Memory B cell (primary cell): ENCODE data around the gene MSANTD1.
"Not testable (repeated sequence)": the region's sequence is repeated elsewhere in the genome, so short reads cannot be mapped to it uniquely, and the experiment has no call there.

Source experiments
- ATAC-seq: fragments of 150-1000 bp; cut with Tn5 transposase; 2 replicates; pipeline ENCODE4 v1.10.0; 2021; ENCODE audit warnings: low read depth, mild to moderate bottlenecking, moderate library complexity
- DNase-seq, 2 donors: peaks; one replicate each; pipeline ENCODE4 v3.0.0; 2022; ENCODE audit warnings: low spot score in 2 of 2
- H3K27ac Mint-ChIP-seq: one replicate; pipeline ENCODE4 v1.8.0; 2022; ENCODE audit warnings: mild to moderate bottlenecking, moderate library complexity, mixed read lengths
- H3K27me3 Mint-ChIP-seq: one replicate; pipeline ENCODE4 v1.8.0; 2022; ENCODE audit warnings: mixed read lengths
- H3K36me3 Mint-ChIP-seq: one replicate; pipeline ENCODE4 v1.8.0; 2022; ENCODE audit warnings: mild to moderate bottlenecking, mixed read lengths
- H3K4me1 Mint-ChIP-seq: one replicate; pipeline ENCODE4 v1.8.0; 2022; ENCODE audit warnings: mixed read lengths
- H3K4me3 Mint-ChIP-seq: one replicate; pipeline ENCODE4 v1.8.0; 2022; ENCODE audit warnings: mild to moderate bottlenecking, moderate library complexity, mixed read lengths
- H3K9me3 Mint-ChIP-seq: one replicate; pipeline ENCODE4 v1.8.0; 2022; ENCODE audit warnings: mixed read lengths

Gene MSANTD1

DNA sequence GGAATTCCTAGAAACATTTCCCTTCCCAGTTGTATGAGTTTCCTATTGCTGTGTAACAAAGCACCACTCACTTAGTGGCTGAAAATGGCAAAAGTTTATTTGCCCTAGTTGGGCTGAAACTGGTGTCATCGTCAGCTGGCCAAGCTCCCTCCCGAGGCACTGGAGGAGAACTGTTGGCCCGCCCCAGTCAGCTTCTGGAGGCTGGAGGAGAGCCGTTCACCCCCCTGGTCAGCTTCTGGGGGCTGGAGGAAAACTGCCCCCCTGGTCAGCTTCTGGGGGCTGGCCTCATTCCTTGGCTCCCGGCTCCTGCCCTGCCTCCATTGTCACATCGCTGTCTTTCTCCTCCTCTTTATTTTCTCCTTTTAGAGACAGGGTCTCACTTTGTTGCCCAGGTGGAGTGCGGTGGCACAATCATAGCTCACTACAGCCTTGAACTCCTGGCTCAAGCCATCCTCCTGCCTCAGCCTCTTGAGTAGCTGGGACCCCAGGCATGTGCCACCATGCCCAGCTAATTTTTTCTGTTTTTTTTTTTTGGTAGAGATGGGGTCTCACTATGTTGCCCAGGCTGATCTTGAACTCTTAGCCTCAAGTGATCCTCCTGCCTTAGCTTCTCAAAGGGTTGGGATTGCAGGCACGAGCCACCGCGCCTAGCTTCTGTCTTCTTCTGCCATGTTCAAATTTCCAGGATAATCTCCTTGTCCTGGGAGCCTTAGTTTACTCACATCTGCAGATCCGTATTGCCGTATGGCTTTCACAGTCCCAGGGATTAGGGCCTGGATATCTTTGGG lies 47.1 kb downstream of the MSANTD1 start:
- Mint-ChIP-seq H3K27ac (no peak overlapping the region), H3K9me3 (peaks cover 3% of the 10 kb centered on the region)

DNA sequence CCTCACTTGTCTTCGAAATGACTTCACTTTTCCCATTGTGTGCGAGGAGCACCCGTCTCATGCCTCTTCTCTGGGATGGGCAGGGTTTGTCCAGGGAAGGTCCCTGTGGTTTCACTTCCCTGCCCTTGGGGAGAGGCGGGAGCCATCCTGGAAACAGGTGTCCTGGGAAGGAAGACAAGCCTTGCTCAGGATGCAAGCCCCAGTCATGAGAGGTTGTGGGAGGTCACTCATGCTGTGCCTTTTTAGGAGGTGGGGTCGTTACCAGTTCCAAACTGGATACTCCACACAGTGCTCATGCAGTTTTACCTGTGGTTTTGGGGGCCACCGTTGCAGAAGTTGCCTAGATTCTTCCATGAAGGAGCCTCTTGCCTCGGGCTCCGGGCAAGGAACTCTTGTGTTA lies 47.7 kb downstream of the MSANTD1 start:
- Mint-ChIP-seq H3K4me3 (no peak overlapping the region), H3K4me1 (peaks cover 16% of the 10 kb centered on the region)

More for the DNA sequence above, 47.1 kb downstream of the MSANTD1 start:
- no peak for ATAC-seq
- H3K27me3 Mint-ChIP-seq, result peaks cover 6% of the 10 kb centered on the region
- peaks cover 4% of the 10 kb centered on the region for H3K36me3 Mint-ChIP-seq
- H3K4me1 Mint-ChIP-seq, result peaks cover 12% of the 10 kb centered on the region
- H3K4me3 Mint-ChIP-seq, result no peak overlapping the region
- no peak for DNase-seq

DNA sequence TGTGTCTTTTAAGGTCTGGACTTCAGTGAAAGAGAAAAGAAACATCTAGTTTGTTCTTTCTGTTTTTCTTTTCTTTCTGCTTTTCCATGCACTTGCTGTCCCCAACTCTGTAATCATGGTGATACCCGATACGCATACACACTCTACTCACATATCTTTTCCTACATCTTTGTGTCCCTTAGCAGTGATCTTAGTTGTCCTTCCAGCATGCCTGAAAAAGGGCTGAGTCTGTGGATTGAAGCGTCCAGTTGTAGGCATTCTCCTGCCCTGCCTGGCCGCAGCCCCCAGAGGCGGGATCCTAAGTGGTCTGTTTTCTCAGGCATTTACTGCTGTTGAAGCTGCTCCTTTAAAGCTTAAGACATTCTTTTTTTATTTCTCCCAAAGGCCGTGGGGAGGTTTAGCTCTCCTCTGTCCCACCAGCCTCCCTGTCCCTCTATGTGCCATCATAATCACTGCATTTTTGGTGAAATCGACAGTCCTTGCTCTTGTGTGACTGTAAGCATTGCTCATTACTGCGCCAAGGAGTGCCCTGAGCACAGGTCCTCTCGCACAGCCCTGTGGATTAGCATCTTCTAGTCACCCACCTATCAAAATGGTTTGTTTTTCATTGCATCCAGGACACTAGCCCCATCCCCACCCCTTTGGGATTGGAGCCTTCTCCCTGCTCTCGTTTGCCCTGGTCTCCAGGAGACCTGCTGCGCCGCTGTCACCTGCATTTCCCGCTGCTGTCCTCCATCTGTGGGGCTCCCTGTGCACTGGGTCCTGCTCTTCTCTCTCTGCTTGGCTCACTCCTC lies 48.3 kb downstream of the MSANTD1 start:
- no peaks in the 10 kb centered on the region for H3K27me3 Mint-ChIP-seq
- H3K9me3 Mint-ChIP-seq, result peaks cover 3% of the 10 kb centered on the region
- H3K36me3 Mint-ChIP-seq, result peaks cover 2% of the 10 kb centered on the region
- H3K27ac Mint-ChIP-seq, result no peak overlapping the region
- ATAC-seq, result no peak
- H3K4me1 Mint-ChIP-seq, result peaks cover 17% of the 10 kb centered on the region
- DNase-seq, result no peak
- H3K4me3 Mint-ChIP-seq, result no peak overlapping the region

More for the DNA sequence above, 47.7 kb downstream of the MSANTD1 start:
- DNase-seq (no peak), ATAC-seq (no peak)
- Mint-ChIP-seq H3K27me3 (peaks cover 4% of the 10 kb centered on the region), H3K36me3 (peaks cover 4% of the 10 kb centered on the region), H3K9me3 (peaks cover 3% of the 10 kb centered on the region), H3K27ac (no peak overlapping the region)

DNA sequence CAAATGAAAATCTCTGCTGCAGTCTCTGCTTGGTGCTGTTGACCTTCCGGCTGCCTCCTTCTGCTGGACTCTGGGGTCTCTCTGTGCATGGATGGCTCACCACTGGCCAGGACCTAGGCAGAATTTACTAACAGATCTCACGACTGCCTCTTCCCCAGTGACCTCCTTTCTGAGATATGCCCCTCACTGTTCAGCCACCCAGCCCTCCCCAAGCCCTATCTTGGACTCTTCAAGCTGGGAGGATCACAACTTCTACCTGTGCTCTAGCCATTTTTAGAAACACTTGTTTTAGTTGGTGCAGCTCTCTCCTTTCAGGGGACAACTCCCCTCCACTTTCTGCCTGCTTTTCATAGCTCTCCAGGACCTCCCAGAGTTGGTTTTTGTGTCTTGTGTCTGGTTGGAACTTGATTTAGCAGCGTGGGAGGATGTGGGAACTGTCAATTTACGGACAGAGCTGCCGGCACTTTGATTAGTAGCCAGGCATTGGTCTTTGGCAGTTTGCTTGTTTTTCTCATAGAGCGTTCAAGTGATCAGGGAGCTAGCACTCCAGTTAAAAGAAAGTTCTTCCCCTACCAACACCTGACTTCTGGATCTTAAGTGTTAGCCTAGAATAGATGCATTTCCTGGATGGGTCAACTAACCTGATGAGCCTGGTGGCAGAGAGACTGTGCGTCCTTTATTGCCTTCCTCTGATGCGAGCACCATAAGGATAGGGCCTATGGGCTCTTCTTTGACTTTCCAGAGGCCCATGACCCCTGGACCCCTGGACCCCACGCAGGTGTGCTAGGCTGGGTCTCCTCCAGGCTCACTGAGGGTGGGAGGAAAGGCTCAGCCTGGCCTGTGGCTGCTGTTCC lies 50.4 kb downstream of the MSANTD1 start:
- H3K27me3 Mint-ChIP-seq, result no peaks in the 10 kb centered on the region
- peaks cover 3% of the 10 kb centered on the region for H3K9me3 Mint-ChIP-seq
- peaks cover 2% of the 10 kb centered on the region for H3K36me3 Mint-ChIP-seq
- DNase-seq (no peak), ATAC-seq (no peak)
- no peak overlapping the region for H3K4me3 Mint-ChIP-seq
- no peak overlapping the region for H3K27ac Mint-ChIP-seq
- H3K4me1 Mint-ChIP-seq, result peaks cover 20% of the 10 kb centered on the region

DNA sequence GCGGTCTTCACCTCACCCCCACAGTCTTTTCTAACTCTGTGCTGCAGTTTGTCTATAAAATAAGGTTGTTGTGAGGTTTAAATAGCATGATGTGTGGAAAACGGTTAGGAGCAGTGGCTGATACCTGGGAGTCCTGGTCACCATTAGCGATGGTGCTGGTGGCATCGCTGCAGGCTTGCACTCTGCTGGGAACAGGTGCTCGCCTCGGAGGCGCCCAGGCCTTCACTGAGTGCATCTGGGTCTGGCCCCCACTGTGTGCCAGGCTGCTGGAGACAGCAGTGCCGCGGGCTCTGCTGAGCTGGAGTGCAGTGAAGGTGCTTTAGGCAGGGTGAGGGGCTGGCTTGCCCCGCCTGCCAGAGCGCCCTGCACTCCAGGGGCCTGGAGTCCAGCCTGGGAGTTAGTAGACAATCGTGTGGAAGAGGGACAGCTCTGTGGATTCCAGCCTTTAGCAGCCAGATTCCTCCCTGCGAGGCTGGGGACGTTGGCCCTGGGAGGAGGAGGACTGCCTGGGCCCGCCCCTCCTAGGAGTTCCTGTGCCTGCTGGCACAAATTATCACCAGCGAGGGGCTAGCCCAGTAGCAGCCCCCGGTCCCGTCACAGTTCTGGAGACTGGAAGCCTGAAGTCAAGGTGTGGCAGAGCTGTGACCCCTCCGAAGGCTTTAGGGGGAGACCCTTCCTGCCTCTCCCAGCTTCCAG lies 51.2 kb downstream of the MSANTD1 start:
- H3K27ac Mint-ChIP-seq, result no peak overlapping the region
- peaks cover 20% of the 10 kb centered on the region for H3K4me1 Mint-ChIP-seq
- DNase-seq, result no peak
- H3K4me3 Mint-ChIP-seq, result no peak overlapping the region
- H3K36me3 Mint-ChIP-seq, result peaks cover 2% of the 10 kb centered on the region
- ATAC-seq, result no peak
- no peaks in the 10 kb centered on the region for H3K27me3 Mint-ChIP-seq
- peaks cover 3% of the 10 kb centered on the region for H3K9me3 Mint-ChIP-seq

DNA sequence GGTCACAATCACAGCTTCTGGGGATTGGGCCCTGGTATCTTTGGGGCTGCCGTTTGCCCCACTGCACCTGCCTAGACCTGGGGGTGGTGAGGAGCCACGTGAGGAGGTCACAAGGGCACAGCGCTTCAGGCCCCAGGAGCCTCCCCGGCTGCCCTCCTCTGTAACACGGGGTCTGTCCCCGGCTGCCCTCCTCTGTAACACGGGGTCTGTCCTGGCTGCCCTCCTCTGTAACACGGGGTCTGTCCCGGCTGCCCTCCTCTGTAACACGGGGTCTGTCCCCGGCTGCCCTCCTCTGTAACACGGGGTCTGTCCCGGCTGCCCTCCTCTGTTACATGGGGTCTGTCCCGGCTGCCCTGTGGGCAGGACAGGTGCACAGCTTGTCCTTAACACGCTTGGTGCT lies 51.9 kb downstream of the MSANTD1 start:
- H3K27ac Mint-ChIP-seq, result peak overlapping the region; percentile 91
- not testable (repeated sequence) for H3K9me3 Mint-ChIP-seq, ATAC-seq, H3K36me3 Mint-ChIP-seq, DNase-seq, H3K27me3 Mint-ChIP-seq, H3K4me3 Mint-ChIP-seq
- H3K4me1 Mint-ChIP-seq, result peaks cover 20% of the 10 kb centered on the region

DNA sequence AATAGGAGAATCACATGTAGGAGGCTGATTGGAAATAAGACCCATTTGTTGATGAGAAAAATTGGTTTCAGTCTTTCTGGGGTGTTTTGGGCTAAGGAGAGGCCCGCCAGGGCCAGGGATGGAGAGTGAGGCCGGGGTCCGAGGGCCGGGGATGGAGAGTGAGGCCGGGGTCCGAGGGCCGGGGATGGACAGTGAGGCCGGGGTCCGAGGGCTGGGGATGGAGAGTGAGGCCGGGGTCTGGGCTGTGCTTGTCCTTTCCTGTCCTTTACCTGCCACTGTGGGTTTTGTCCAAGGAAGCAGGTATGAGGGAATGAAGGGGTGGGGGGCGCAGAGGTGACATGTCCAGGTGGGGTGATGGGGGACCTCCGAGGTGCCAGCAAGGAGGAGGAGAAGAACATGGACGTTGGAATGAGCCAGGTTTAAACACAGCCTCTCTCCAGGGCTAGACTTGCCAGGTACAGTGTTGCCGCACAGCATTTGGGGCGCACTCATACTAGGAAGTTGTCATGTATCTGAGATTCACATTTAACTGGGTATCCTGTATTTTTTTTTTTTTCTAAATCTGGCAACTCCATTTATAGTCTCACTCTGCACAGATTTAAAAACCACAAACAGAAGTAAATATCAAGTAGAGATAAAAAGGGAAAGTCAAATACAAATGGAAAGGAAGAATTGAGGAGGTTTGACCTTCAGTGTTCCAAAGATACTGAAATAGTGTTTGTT lies 52.7 kb downstream of the MSANTD1 start:
- Mint-ChIP-seq H3K27me3 (peaks cover 3% of the 10 kb centered on the region), H3K4me1 (peaks cover 23% of the 10 kb centered on the region), H3K36me3 (peaks cover 2% of the 10 kb centered on the region), H3K27ac (peak overlapping the region; percentile 91), H3K9me3 (peaks cover 3% of the 10 kb centered on the region), H3K4me3 (peak overlapping the region; percentile 24)
- DNase-seq (no peak), ATAC-seq (no peak)

DNA sequence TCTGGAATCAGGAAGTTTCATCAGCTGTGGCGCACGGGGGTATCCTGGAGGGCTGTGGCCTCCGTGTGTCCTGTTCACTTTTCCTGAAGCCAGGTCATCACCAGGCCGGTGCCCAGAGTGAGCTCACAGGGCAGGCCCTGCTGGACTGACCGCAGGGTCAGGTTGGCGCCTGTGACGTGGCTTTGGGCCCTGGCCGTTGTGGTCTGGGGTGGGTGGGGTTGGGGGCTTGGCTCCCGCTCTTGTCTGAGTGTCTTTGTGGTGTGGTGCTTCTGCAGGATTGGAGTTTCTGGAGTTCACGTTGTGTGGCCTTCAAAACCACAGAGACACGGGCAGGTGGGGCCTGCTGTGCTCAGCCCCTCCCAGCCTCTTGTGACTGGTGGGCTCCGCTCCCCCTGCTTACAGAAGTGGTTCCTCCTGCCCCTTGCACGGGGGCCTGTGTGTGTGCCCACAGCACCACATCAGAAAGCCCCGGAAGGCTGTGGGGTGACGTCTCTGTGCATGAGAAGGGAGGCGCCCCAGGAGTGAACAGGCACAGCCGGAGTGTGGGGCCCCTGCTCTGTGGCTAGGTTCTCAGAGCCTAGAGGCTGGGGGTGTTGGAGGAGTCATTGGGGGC lies 53.3 kb downstream of the MSANTD1 start:
- DNase-seq (peak; percentile 47 to 59), ATAC-seq (peak; percentile 93)
- Mint-ChIP-seq H3K27me3 (peaks cover 3% of the 10 kb centered on the region), H3K36me3 (peaks cover 2% of the 10 kb centered on the region), H3K27ac (peak overlapping the region; percentile 91), H3K9me3 (peaks cover 3% of the 10 kb centered on the region), H3K4me1 (peaks cover 23% of the 10 kb centered on the region), H3K4me3 (peak overlapping the region; percentile 70)

DNA sequence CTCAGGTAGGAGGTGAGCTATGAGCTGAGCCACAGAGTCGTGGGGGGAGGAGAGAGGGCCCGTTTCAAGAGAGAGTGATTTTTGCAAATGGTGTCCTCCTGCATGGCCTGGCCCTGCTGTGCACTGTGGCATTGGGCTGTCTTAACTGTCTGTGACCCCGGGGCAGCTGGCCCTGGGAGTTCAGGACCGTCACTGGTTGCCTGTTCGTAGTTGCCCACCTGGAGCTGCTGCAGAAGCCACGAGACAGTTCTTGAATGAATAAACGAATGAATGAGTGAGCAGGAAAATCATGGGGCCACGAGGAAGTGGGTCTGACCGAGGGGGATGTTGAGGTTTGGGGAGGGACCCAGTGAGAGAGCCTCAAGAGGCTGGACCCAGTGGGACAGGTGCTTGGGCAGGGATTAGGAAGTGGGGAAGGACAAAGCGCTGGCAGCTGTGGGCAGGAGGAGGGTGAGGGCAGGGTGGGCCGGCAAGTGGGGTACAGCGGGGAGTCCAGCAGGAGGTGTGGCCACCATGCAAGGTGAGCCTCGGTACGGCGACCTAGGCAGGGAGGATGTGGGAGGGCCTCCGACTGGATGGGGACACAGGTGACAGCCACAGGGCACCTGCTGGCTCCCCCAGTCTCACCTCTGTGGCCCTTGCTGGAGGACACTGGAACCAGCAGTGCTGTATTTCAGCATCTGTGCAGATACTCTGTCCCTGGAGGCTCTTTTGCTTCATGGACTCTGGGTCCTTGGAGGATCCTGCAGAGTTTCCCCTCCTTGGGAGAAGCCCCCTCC lies 54.0 kb downstream of the MSANTD1 start:
- DNase-seq, result no peak
- Mint-ChIP-seq H3K4me1 (peaks cover 23% of the 10 kb centered on the region), H3K27ac (peak overlapping the region; percentile 91), H3K4me3 (peak overlapping the region; percentile 70), H3K36me3 (no peaks in the 10 kb centered on the region), H3K27me3 (peaks cover 3% of the 10 kb centered on the region), H3K9me3 (no peaks in the 10 kb centered on the region)
- peak; percentile 12 for ATAC-seq

DNA sequence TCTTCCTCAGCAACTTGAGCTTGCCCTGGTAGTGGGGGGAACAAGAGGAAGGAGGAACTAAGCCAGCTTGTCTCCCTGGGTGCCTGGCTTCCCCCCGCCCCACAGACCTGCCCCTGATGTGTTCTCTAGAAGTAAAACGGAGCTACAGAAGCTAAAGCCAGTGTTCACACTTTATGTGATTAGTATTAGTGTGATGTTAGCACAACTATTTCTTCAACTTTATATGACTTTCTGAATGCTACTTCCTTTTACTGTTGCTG lies 54.5 kb downstream of the MSANTD1 start:
- Mint-ChIP-seq H3K36me3 (no peaks in the 10 kb centered on the region), H3K27ac (peak overlapping the region; percentile 91), H3K9me3 (no peaks in the 10 kb centered on the region), H3K4me3 (peak overlapping the region; percentile 0), H3K4me1 (peaks cover 23% of the 10 kb centered on the region), H3K27me3 (peaks cover 3% of the 10 kb centered on the region)
- no peak for ATAC-seq
- DNase-seq, result no peak

DNA sequence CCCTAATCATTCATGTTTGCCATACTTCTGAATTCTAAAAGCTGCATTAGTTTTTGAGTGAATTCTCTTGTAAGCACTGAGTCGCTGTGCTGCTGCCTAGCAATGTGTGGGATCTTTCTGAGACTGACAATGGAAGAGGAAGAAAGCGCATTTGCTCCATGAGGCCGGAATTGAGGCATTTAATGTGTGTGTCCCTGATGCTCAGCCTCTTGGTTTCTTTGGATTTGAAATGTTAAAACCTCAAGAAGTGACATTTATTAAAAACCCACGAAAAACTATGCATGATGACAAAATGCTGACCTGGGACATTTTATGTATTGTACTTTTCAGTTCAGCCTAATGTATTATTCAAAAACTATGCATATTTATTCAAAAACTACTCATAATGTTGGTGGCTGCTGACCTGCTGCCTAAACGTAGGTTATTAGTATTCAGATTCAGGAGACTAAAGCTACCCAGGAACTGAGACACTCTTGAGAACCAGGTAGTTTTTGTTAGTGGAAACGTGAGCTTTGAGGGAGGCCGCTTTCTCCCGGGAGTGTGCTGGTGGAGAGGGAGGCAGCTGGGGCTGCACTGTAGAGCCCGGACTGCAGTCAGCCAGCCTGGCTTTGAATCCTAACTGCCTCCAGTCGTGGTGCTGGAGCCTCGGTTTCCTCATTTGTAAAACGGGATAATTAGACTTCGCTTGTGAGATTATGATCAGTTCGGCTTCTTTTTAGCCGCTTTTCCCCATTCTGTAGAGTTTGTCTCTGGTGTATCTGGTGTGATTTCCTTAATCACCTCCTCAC lies 55.2 kb downstream of the MSANTD1 start:
- peaks cover 2% of the 10 kb centered on the region for H3K36me3 Mint-ChIP-seq
- peaks cover 6% of the 10 kb centered on the region for H3K27me3 Mint-ChIP-seq
- H3K27ac Mint-ChIP-seq, result peak overlapping the region; percentile 91
- H3K4me3 Mint-ChIP-seq, result no peak overlapping the region
- H3K9me3 Mint-ChIP-seq, result no peaks in the 10 kb centered on the region
- ATAC-seq, result no peak
- no peak for DNase-seq
- peaks cover 23% of the 10 kb centered on the region for H3K4me1 Mint-ChIP-seq
